ENCODE measurements around the gene CCDC92. TPM values are rescaled to one million over a fixed set of nuclear protein-coding genes. Genes with fewer than 3 reads are reported as not detected.

CCDC92 gene
- total RNA-seq, 1 experiment from 2014 or later = 53.7 TPM

DNA sequence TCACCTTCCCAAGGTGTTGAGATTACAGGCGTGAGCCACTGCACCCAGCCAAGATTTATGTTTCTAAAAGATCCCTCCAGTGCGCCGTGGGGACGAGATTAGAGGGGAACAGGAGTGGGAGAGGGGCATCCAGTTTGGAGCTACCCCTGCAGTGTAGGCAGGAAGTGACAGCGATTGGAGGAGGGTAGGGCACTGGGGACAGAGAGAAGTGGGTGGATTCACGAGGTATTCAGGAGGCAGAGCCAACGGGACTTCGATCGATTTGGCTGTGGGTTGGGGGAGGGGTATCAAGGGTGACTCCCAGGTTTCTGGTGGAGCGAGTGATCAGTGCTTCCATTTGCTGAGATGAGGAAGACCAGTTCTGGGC lies 82.1 kb downstream of the CCDC92 start:
- intact Hi-C loops (cut with micrococcal nuclease; ENCODE audit: unreplicated experiment) = no loop called here
- in situ Hi-C loops (cut with HindIII; ENCODE audit: low pct_unique_long_range_greater_than_20kb, low sequenced_read_pairs) = no loop called here
- TF ChIP-seq, protein P1, sequence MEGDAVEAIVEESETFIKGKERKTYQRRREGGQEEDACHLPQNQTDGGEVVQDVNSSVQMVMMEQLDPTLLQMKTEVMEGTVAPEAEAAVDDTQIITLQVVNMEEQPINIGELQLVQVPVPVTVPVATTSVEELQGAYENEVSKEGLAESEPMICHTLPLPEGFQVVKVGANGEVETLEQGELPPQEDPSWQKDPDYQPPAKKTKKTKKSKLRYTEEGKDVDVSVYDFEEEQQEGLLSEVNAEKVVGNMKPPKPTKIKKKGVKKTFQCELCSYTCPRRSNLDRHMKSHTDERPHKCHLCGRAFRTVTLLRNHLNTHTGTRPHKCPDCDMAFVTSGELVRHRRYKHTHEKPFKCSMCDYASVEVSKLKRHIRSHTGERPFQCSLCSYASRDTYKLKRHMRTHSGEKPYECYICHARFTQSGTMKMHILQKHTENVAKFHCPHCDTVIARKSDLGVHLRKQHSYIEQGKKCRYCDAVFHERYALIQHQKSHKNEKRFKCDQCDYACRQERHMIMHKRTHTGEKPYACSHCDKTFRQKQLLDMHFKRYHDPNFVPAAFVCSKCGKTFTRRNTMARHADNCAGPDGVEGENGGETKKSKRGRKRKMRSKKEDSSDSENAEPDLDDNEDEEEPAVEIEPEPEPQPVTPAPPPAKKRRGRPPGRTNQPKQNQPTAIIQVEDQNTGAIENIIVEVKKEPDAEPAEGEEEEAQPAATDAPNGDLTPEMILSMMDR (IDR thresholded peaks at IDR 0.05) = no peak
- TF ChIP-seq SIN3A (IDR thresholded peaks at IDR 0.05; ENCODE audit: borderline replicate concordance, insufficient read depth, low read depth, low read length) = no peak
- no peak for TF ChIP-seq POLR2AphosphoS5 (IDR thresholded peaks at IDR 0.05; ENCODE audit: low read depth, low read length)
- TF ChIP-seq, protein P2, sequence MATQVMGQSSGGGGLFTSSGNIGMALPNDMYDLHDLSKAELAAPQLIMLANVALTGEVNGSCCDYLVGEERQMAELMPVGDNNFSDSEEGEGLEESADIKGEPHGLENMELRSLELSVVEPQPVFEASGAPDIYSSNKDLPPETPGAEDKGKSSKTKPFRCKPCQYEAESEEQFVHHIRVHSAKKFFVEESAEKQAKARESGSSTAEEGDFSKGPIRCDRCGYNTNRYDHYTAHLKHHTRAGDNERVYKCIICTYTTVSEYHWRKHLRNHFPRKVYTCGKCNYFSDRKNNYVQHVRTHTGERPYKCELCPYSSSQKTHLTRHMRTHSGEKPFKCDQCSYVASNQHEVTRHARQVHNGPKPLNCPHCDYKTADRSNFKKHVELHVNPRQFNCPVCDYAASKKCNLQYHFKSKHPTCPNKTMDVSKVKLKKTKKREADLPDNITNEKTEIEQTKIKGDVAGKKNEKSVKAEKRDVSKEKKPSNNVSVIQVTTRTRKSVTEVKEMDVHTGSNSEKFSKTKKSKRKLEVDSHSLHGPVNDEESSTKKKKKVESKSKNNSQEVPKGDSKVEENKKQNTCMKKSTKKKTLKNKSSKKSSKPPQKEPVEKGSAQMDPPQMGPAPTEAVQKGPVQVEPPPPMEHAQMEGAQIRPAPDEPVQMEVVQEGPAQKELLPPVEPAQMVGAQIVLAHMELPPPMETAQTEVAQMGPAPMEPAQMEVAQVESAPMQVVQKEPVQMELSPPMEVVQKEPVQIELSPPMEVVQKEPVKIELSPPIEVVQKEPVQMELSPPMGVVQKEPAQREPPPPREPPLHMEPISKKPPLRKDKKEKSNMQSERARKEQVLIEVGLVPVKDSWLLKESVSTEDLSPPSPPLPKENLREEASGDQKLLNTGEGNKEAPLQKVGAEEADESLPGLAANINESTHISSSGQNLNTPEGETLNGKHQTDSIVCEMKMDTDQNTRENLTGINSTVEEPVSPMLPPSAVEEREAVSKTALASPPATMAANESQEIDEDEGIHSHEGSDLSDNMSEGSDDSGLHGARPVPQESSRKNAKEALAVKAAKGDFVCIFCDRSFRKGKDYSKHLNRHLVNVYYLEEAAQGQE (IDR thresholded peaks at IDR 0.05; ENCODE audit: insufficient read depth in 1 of 2, low read depth in 2 of 2, low read length in 1 of 2) = no peak
- no peak for TF ChIP-seq TCF7L2 (IDR thresholded peaks at IDR 0.05; ENCODE audit: low read depth, low read length)
- DNase-seq (ENCODE audit: low read depth, low spot score) (no peak), ATAC-seq (no peak)
- Histone ChIP-seq H3K9me3 (ENCODE audit: control insufficient read depth, insufficient read depth, low read depth, low read length) (no peaks in the 10 kb centered on the region), H3K4me3 (ENCODE audit: low read depth in 2 of 2, low read length in 2 of 2) (no peak overlapping the region), H3K27ac (ENCODE audit: low read length) (no peak overlapping the region), H3K4me1 (ENCODE audit: control insufficient read depth, insufficient read depth, low read length) (peaks cover 6% of the 10 kb centered on the region; the same call in 1 of the 2 replicates), H3K36me3 (ENCODE audit: control insufficient read depth, insufficient read depth, low read length) (no peaks in the 10 kb centered on the region), H3K27me3 (ENCODE audit: control insufficient read depth, insufficient read depth, low read length) (peaks cover 16% of the 10 kb centered on the region)
- BruUV-seq (replicated peaks) = no TSS peak
- ChIA-PET CTCF (no interaction called here), POLR2A (interaction anchor here (0.7 kb wide), 1 partner anchor 52 kb away, joined by 10 read pairs; no protein-coding TSS in a partner anchor)

DNA sequence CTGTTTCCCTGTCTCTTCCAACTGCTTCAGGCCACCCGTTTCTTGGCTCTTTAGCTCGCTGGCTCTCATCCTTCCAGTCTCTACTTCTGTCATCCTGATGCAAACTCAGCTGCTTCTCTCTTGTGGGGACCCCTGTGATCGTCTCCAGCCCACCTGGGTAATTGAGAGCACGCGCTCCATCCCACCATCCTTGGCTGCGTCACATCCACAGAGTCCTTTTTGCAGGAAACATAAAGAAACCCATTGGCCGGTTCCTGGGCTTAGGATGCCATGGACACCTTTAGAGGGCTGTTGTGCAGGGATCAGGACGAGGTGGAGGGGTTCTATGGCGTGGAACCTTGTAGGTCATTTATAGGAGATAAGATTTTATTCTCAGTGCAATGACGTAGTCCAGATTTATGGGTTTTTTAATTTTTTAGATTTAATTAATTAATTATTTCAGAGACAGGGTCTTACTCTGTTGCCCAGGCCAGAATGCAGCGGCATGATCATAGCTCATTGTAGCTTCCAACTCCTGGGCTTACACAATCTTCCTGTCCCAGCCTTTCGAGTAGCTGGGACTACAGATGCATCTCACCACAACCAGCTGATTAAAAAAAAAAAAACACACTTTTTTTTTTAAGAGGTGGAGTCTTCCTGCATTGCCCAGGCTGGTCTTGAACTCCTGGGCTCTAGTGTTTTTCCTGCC lies 82.6 kb downstream of the CCDC92 start:
- in situ Hi-C loops (cut with HindIII; ENCODE audit: low pct_unique_long_range_greater_than_20kb, low sequenced_read_pairs) (no loop called here), intact Hi-C loops (cut with micrococcal nuclease; ENCODE audit: unreplicated experiment) (no loop called here)
- H3K4me1 ChIP-seq (ENCODE audit: control insufficient read depth, insufficient read depth, low read length) = peaks cover 6% of the 10 kb centered on the region; the same call in 1 of the 2 replicates
- H3K27ac ChIP-seq (ENCODE audit: low read length) = no peak overlapping the region
- no peaks in the 10 kb centered on the region for H3K9me3 ChIP-seq (ENCODE audit: control insufficient read depth, insufficient read depth, low read depth, low read length)
- H3K27me3 ChIP-seq (ENCODE audit: control insufficient read depth, insufficient read depth, low read length) = peaks cover 18% of the 10 kb centered on the region
- H3K36me3 ChIP-seq (ENCODE audit: control insufficient read depth, insufficient read depth, low read length) = no peaks in the 10 kb centered on the region
- ATAC-seq = no peak
- TF ChIP-seq TCF7L2 (IDR thresholded peaks at IDR 0.05; ENCODE audit: low read depth, low read length) (no peak), SIN3A (IDR thresholded peaks at IDR 0.05; ENCODE audit: borderline replicate concordance, insufficient read depth, low read depth, low read length) (no peak), POLR2AphosphoS5 (IDR thresholded peaks at IDR 0.05; ENCODE audit: low read depth, low read length) (no peak)
- TF ChIP-seq, protein P1 (IDR thresholded peaks at IDR 0.05) = no peak
- TF ChIP-seq, protein P2 (IDR thresholded peaks at IDR 0.05; ENCODE audit: insufficient read depth in 1 of 2, low read depth in 2 of 2, low read length in 1 of 2) = no peak
- no TSS peak for BruUV-seq (replicated peaks)
- CTCF ChIA-PET = interaction anchor here (0.6 kb wide), 1 partner anchor 16 kb away, joined by 3 read pairs; no protein-coding TSS in a partner anchor
- no peak overlapping the region for H3K4me3 ChIP-seq (ENCODE audit: low read depth in 2 of 2, low read length in 2 of 2)
- no peak for DNase-seq (ENCODE audit: low read depth, low spot score)
- POLR2A ChIA-PET = interaction anchor here (0.6 to 0.7 kb wide), 2 partner anchors 51 to 527 kb away, joined by 3 to 10 read pairs; no protein-coding TSS in a partner anchor
